ENCODE data around the gene THAP4.

Gene THAP4

DNA sequence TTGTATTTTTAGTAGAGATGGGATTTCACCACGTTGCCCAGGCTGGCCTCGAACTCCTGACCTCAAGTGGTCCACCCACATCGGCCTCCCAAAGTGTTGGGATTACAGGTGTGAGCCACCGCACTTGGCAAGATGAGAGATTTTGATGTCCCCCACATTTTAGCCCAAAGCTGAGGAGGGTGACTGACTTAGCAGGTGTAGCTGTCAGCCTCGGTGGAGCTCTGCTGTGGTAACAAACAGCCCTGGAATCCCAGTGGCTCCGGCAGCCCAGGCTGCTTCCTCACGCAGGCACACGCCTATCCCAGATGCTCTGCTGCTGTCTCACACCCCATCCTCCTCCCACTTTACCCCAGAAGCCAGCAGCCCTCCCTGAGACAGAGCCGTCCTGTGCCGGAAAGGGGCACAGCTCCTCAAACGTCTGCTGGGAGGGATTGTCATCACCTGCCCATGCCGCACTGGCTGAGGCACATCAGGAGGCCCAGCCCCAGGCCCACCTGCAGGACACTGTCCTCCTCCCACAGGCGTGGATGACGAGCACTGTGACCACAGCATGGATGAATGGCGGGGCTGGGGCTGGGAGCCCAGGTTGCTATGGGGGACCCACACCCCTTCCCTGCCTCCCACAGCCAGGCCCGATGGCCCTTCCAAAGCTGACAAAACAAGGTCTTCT is 89.0 kb downstream of the THAP4 start:
- no peak for DNase-seq (ENCODE audit: low read depth)

DNA sequence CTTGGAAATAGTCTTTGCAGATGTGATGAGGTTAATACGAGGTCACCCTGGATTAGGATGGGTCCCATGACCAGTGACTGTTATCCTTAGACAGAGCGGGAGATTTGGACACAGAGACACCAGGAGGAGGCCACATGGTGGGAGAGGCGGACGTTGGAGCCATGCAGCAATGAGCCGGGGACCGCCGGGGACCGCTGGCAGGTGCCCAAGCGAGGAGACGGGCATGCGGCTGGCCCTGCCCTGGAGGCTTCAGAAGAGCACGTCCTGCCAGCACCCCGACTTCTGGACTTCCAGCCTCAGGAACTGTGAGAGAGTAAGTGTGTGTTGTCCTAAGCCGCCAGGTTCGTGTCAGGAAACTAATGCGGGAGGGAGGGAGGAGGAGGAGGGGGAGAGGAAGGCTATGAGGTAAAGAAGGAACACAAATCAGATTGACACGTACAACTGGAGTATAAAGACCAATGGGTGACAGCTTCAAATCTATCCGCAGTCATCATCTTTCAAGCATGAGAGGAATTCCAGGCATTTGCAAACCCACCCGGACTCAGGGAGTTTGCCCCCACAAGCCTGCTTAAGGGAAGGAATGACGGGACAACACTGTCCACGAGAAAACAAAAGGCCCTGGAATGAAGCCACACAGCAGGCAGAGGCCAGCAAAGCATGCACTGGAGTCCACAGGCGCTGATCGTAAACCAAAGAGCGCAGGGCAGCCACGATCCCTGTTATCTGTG is 90.0 kb downstream of the THAP4 start:
- DNase-seq (ENCODE audit: low read depth), result peak; percentile 100

DNA sequence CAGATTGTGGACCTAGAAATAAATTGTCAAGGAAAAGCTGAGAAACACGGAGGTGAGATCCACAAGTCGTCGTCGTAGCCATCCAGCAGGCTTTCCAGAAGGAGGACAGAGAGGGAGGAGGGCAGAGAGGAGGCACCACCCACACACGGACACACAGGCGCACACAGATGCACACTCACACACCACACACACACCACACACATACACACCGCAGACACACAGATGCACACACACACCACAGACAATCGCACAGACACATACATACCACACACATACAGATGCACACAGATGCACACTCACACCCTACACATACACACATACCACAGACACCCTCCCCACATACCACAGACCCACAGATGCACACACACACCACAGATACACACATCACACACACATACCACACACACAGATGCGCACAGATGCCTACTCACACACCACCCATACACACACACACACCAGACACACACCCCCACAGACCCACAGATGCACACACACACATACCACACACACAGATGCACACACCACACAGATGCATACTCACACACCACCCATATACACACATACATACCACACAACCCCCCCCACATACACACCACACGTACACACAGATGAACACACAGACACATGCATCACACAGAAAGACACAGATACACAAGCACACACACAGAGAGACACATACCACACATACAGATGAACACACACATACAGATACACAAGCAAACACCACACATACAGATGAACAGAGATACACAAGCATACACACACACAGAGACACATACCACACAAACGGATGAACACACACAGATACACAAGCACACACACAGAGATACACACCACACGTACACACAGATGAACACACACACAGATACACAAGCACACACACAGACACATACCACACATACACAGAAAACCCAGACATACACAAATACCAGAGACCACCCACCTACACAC is 91.2 kb downstream of the THAP4 start:
- no peak for DNase-seq (ENCODE audit: low read depth)

DNA sequence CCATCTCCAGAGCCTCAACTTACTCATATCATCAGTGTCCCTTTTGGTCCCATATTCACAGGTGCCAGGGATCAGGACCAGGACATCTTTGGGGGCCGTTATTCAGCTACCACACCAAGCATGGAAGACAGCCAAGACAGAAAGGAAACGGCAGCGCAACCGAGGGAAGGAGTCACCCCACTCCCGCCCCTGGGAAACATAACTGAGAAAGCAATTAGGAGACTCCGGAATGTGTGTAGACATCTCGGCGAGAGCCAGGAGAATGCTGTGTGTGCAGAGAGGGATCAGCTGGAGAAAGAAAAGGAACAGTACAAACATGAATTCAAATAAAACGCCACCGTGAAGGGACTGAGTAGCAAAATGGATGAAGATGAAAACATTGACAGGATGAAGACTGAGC is 91.9 kb downstream of the THAP4 start:
- peak; percentile 86 for DNase-seq (ENCODE audit: low read depth)

DNA sequence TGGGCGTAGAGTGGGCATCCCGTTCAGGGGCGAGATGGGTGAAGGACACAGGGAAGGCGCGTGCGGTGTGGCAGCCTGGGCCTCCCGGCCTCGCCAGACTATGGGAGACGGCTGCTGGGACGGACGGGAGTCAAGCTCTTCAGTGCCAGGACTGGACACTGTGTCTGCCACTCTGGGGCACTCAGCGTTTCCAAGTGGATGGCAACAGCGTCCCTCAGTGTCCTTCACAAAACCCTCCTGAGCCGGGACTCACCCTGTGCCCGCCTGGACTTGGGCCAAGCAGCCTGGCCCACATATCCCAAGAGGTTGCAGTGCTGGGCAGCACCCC is 94.7 kb downstream of the THAP4 start:
- DNase-seq (ENCODE audit: low read depth), result no peak

DNA sequence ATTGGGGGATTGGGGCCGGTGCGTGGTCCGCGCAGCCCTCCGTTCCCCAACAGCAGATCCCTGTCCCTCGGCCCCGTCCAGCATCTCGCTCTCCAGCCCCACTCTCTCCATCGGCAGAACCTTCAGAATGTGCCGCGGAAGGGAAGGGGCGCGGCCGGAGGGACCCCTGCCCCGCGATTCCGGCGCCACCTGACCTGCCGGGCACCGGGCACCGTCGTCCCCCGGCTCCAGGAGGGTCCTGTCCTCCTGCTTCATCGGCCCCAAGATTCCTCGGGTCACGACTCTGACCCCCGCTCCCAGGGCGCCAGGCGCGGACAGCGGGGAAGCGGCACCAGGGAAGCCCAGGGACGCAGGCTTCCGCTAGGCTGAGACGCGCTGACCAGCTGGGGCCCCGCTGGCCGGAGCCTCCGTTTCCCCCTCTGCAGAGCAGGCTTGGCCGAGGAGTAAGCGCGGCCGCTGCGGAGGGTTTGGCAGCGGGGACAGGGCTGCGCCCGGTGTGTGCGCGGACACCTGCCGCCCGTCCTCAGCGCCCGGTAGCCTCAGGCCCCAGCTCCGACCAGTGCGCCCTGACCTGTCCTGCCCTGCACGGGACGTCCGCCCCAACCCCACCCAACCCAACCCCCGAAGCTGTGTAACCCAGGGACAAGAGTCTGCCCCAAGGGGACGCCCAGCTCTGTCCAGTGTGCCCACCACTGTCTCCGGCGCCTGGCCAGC is 95.2 kb downstream of the THAP4 start:
- DNase-seq (ENCODE audit: low read depth), result no peak

DNA sequence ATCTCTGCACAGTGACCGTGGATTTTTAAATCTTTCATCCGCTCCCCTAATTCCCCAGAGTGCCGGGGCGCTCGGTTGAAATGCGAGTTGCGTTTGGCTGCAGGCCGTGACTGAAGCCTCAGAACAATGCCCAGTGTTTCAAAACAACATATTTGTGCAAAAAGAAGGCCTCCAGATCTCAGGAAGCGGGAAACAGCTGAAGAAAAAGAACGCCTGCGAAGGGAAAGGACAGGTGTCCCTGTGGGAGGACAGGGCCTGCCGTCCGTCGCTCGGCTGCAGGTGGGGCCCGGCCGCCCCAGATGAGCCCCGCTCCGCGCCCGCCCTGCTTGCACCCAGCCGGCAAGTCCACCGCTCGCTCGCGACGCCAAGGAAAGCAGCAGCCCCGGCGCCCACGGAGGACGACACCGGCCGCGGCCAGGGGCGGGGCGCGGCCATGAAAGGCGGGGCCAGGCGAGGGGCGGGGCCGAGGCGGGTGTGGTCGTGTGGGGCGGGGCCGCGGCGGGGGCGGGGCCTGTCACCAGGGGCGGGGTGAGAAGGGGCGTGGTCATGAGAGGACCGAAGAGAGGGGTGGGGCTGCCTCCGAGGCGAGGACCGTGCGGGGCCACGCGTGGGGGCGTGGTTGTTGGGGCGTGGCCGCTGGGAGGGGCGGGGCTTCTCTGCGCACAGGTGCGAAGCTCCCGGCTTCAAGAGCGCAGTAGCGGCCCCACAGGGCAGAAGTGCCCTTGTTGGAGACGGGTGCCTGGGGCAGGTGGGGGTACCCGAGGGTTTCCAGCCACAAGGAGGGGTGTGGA is 96.0 kb downstream of the THAP4 start:
- DNase-seq (ENCODE audit: low read depth), result peak; percentile 71

DNA sequence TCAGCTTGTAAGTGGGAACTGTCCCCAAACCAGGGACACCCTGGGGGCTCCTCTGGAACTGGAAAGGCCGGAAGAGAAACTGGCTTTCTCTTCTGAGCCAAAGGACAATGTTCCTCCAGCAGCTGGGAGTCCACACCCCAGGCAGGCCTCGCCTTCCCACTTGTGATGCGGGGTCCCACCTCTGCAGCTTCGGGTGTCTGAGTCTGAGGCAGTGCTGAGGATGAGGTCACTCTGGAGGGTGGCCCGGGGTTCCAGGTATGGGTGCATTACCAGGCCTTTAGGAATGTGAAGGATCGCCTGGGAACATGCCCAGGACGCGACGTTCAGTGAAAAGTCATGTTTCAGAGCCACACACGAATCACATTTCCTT is 96.6 kb downstream of the THAP4 start:
- no peak for DNase-seq (ENCODE audit: low read depth)

DNA sequence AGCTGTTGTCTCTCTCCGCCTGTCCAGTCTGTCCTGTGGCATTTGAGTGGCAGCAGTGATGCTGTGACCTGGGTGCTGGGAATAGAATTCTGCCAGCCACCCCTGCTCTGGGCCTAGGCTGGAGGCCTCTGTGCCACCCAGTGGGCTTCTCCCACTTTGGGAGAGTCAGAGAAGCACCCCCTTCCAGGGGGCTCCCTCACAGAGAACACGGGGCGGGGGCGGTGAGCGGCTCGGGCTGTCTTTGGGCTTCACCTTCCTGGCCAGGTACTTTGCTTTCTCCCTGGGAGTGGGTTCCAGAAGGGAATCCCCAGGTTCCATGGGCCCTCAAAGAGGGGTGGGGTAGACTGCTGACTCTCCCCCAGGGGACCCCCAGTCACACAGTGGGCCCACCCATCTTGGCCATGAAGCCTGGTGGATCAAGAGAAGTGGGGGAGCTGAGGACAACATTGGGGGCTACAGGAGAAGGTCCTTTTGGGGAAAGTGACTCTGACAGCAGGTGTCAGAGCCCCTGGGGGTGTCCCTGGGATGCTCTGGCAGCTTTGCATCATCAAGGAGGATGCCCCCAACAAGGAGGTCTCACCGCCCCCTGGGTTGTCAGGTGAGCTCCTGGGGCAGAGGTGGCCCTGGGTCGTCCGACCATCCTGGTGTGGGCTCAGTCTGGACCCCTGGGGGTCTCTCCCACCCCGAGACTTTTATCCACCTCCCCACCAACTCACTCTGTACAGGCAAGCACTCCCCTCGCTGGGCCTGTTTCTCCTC is 97.2 kb downstream of the THAP4 start:
- no peak for DNase-seq (ENCODE audit: low read depth)

DNA sequence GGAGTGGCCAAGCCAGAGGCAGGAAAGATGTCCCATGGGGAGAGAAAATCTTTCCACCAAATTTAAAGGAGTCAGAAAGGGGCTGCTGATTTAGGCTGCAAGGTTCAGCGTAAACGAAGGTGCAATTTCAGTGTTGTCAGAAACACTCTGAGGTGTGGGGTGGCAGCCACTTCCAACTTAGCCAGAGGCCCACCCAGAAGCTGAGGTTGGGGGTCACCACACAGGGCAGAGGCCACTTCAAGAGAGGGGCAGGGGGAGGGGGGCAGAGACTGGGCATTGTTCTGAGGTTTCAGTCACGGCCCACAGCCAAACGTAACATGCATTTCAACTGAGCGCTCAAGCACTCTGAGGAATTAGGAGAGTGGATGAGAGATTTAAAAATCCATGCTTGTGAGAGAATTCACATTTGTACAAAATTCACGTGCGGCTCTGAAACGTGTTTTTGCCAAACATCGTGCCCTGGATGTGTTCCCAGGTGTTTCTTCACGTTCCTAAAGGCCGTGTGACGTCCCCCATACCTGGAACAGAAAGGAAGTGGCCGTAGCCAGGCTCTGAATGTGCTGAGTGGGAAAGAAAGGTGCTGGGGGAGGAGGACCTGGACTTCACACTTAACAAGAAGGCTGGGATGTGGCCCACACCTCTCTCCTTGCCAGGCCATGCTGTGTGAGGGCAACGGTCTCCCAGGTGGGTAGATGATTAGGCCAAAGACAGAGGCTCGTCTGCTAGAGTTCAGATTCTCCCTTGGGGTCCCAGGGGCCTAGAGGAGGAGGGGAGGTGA is 97.9 kb downstream of the THAP4 start:
- no peak for DNase-seq (ENCODE audit: low read depth)

DNA sequence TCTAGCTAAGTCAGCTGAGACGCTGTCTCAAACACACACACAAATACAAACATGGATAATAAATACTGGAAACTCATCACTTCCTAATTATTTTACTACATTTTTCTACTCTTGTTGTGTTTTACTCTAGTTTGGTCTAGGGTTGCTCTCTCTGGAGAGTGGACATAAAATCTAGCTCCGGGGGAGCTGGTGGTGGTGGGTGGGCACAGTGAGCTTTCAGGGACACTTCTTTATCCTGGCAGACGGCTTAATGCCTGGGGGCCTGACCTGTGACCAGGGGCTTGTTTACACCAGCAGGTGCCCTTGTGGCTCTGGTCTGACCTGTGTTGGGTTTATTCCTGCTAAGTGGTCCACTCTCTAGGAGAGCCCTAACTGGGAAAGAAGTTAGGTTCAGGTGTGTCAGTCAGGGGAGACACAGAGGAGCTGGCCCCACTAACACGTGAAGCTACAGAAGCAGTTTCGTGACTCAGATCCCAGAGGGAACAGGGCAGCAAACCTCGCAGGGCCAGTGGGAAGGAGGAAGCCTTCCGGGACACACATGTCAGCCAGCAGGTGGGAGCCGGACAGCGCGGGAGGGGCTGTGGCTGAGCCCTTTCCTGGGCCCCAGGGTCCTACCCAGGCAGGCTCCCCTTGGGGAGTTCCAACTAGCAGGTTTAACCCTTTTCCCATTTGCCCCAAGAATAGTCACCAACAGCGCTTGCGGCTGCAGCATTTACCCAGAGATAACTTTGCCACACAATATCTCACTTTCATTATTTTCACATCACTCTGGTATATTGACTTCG is 100.9 kb downstream of the THAP4 start:
- DNase-seq (ENCODE audit: low read depth), result no peak

DNA sequence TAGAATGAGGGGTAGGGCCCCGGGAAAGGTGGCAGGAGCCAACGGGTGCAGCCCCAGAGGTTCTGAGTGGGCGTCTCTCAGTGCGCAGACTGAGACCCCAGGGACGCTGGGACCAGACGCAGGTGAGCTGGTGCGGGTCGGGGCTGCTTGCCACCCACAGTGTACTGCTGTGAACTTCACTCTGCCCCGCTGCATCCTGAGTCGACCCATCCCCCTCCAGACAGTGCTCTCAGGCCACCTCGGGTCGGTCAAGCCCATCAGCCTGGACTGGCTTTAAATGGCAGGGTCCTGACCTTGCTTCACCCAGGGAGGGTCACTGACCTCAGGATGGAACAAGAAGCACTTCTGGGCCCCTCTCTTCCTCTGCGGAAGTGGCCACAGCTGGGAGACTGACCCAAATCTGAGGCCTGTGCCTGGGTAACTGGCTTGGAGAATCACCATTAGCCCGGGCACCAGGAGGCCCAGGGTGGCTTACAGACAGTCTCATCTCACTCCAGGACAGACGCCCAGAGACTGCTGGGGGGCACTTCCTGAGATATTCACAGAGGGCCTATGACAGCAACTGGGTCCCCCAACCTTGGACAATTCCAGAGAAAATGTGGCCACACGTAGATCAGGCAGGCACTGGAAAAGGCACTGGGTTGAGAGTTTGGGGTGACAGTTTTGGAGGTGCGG is 102.1 kb downstream of the THAP4 start:
- DNase-seq (ENCODE audit: low read depth), result no peak

All from EH (cell line).